HG02610 (cell line): ENCODE measurements around the gene AKAP12.
"Not testable (repeated sequence)": the region's sequence is repeated elsewhere in the genome, so short reads cannot be mapped to it uniquely, and the experiment has no call there.

ENCODE experiments used
- ATAC-seq: cut with Tn5 transposase; IDR thresholded peaks from one replicate; pipeline ENCODE4 v1.9.1; 2021; ENCODE audit warnings: mild to moderate bottlenecking, moderate library complexity; ENCODE audit not compliant: unreplicated experiment

Gene AKAP12

DNA sequence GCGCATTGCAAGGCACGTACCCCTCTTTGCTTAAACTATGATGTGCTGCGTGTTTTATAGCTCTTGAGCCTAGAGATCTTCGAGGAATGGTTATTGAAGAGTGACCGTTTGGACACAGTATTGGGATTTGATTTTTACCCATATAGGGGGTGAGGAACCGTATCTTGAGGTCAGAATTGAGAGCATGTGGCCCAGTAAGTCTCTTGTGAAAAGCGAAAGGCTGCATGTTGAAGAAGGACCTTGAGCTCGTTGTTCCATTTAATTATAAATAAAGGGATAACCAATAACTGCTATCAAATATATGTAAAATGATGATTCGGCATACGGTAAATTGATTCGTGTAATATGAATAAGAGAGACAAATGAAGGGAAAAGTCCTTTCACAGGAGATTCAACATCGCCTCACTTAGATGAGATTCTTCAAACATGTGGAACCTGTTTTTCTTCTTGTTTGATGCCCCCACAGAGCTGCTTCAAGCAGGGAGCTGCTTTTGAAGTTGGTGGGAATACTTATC is 66.6 kb downstream of the AKAP12 start:
- no peak for ATAC-seq

DNA sequence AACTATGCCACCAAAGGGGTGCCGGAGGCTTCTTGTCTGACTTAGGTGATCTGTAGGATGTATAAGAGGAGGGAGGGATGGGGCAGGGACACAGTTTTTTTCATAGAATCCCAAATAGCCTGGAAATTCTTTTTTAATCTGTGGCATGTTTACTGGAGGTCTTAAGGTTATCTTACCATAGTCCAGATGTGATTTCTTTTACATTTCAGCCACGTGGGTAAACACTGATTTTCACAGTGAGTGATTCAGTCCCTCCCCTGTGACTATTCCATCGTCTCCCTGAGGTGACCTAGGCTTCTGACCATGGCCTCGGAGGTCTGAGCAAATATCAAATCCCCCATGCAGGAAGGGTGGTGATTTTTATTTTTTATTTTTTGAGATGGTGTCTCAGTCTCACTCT is 67.7 kb downstream of the AKAP12 start:
- no peak for ATAC-seq

DNA sequence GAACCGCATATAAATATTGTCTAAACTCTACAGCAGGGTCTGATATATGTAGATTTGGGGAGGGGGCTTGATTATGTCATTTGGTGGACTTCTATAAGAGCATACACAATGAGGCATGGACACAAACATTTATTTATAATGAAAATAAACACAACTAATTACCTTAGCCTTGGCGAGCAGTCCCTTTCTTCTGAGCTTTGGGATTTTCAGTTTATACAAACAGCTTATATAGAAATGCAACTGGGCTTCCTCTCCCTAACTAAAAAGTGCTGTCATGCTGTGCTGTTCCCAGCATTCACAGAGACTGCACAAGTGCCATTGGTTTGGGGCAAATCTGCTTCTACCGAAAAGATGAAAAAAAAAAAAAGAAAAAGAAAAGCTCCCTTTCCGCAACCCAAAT is 69.9 kb downstream of the AKAP12 start:
- ATAC-seq = no peak

DNA sequence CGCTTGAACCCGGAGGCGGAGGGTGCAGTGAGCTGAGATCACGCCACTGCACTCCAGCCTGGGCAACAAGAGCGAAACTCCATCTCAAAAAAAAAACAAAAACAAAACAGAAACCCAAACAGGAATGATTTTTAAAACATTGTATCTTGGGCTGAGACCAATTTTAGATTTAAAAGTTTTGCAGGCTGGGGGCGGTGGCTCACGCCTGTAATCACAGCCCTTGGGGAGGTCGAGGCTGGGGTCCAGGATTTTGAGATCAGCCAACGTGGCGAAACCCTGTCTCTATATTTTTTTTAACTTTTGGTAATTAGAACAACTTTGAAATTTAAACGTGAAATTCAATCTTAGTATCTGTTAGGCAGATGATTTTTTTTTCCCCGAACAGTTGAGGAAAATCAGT is 70.5 kb downstream of the AKAP12 start:
- no peak for ATAC-seq

DNA sequence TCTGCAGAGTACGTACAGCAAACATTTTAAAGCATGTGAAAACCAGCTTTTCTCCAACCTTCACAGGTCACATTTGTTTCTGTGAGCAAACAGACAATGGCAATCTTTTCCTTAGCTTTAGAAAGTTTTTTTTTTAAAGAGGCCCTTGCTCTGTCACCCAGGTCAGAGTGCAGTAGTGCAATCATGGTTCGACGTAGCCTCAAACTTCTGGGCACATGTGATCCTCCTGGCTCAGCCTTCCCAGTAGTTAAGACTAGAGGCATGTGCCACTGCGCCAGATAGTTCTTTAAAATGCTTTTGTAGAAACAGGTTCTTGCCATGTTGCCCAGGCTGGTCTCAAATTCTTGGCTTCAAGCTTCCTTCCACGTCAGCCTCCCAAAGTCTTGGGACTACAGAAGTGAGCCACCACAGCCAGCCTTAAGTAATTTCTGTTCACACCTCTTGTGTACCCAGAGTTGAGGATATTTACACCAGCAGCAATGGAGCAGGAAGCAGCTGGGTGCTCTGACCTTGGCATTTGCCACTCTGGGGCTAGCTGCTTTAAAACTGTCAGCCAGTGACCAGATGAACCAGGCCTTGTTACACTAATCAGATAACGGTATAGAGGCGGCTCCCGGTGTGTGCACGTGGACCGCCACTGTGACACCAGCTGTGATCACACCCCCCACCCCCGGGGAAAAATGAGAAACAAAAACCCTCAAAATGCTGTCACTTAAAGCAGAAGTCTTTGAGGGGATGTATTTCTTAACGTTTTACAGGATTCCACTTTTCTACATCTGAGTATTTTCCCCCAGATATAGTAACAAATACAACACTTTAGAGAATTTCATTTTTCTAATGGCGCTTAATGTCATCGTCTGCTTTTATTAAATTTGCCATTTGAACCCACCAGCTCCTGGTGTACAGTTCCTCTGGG is 71.3 kb downstream of the AKAP12 start:
- ATAC-seq = no peak

DNA sequence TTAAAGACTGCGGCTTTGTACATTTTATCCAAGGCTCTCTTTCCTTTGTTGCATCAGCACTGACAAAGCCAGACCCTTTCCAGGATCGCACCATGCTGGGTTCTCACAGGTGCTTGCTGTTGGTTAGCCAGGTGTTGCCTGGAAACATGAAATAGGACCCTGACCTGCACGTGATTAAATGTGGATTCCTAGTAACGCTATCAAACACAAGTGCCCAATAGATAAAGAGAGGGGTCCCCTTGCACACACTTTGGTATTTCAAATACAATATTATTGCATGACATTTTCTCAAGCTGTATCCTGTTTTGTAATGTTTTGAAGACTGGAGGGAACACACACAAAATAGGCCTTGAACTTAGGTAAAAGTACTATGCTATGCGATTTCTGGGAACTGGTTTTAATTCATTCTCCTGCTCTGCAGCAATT is 73.3 kb downstream of the AKAP12 start:
- no peak for ATAC-seq

DNA sequence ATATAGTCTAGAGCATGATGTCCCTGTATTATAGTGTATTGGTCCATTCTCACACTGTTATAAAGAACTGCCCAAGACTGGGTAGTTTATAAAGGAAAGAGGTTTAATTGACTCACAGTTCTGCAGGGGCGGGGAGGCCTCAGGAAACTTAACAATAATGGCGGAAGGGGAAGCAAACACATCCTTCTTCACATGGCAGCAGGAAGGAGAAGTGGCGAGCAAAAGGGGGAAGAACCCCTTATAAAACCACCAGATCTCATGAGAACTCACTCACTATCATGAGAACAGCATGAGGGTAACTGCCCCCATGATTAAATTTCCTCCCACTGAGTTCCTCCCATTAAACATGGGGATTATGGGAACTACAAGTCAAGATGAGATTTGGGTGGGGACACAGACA is 75.9 kb downstream of the AKAP12 start:
- ATAC-seq = not testable (repeated sequence)

DNA sequence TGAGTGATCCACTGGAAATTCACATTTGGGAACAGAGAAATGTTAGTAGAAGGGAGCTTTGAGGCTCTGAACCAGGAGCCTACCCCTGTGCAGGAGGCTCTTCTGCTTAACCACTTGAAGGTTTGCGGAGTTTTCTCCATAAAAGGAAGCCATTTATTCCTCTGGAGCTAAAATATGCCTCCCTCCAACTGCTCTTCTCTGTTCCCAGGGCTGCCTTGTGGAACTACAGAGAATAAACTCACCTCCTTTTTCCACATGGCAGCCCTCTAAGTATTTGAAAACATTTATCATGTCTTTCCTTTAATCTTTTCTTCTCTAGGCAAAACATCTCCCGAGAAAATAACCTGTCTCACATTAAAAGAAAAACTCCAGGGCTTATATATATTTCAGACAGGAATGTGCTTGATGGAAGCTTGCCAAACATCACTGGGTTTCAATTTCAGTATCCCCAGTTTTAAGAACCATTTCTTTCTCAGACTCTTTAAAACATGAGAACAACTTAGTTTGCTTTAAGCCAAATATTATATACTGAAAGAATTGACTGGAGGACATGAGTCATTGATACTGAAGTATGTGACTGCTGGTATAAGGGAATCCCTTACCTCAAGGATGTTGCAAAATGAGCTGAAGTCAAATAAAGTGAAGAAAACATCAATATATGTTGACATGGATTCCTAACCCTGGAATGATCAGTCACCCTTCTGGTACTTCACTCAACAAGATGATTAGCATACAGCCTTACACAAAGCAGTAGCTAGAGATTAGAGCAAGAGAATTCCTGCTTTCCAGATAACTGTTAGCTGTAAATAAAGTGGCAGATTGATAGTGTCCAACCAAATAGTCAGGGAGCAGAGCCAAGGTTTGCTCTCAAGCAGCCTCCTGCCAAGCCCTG is 77.6 kb downstream of the AKAP12 start:
- no peak for ATAC-seq

DNA sequence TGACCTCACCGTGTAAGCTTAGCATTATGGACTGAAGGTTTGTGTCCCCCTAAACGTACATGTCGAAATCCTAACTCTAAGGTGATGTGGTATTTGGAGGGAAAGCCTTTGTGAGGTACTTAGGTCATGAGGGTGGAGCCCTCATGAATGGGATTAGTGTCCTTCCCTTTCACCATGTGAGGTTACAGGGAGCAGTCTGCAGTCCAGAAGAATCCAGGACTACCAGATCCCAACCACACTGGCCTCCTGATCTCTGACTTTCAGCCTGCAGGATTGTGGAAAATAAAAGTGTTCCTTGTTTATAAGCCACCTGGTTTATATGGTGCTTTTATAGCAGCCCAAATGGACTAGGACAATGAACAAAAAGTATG is 78.2 kb downstream of the AKAP12 start:
- ATAC-seq = no peak

DNA sequence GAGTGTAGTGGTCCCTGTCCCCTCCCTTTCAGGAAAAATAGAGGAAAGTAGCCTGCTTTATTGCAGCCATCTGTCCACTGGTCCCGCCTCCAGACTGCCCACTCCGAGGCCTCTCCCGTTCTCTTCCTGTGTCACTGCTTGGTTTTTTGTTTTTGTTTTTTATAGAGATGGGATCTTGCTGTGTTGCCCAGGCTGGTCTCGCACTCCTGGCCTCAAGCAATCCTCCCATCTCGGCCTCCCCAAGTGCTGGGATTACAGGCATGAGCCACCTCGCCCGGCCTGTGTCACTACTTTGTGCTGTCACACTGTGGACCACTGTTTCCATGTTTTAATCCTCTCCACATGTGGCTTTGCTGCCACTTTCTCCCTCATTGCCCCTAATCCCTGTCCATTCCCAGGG is 80.4 kb downstream of the AKAP12 start:
- no peak for ATAC-seq

DNA sequence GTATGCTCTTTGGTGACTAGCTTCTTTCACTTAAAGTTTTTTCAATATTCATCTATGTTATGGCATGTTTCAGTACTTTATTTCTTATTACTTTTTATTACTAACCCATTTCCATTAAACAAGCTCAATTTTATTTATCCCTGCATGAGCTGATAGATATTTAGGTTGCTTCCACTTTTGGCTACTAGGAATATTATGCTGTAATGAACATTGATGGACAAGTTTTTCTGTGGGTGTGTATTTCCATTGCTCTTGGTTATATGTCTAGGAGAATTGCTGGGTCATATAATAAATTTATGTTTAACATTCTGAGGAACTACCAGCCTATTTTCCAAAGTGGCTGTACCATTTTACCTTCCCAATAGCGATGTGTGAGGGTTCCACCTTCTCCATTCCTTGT is 81.7 kb downstream of the AKAP12 start:
- no peak for ATAC-seq

DNA sequence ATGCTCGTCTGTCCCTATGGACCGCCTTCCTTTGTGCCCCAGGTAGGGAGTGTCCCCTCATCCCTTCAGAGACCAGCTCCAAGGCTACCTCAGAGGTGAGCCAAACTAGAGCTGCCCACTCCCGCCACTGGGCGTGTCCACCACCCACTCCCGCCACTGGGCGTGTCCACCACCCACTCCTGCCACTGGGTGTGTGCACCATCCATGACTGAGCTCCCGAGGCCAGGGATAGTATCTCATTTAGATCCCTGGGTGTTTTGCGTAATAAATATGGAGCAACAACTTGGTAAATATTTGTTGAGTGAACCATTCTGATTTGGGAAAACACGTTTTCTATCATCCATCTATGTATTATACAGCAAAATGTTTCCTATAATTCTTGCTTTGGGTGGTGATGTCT is 82.8 kb downstream of the AKAP12 start:
- no peak for ATAC-seq

DNA sequence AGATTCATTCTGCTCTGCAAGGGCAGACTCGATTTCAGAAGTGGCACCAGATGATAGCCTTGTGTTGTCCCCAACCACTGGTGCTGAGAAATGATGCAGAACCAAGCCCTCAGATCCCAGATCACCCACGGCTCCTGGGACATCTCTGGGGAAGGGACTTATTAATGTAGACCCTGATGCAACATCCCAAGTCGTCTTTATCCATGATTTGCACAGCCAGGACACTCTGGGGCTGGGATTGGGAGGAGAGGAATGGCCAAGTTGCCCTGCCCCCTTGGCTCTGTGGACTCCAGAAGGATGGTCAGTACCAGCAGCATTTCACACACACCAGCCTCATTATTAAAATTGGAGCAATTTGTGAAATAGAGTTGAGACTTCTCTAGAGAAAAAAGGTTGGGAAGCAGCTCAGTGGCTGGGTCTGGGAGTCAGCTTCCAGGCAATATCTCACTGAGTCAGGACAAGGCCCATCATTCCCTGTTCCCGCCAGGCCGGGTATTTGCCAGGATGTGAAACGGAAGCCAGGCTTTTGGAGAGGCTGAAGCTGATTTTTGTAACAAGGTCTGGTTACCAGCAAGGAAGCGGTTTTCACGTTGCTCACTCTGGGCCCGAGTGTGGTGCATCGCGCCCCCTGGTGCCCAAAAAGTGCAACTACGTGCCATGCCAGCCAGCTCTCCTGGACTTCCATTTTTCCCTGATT is 84.2 kb downstream of the AKAP12 start:
- peak; percentile 63 for ATAC-seq

DNA sequence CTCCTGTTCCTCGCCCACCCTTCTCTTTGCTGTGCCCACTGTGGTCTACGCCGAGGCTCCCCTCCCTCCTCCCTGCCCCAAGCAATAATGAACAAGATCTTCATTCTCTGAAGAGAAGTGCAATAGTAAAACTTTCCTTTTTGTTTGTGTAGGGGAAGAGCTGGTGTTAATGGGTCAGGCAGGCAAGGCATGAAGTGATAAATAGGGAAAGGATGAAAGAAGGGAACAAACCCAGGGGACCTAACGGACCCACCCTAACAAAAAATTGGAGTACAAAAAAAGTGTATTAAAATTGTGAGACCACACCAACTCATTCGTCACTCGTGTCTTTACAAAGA is 84.7 kb downstream of the AKAP12 start:
- peak; percentile 9 for ATAC-seq

DNA sequence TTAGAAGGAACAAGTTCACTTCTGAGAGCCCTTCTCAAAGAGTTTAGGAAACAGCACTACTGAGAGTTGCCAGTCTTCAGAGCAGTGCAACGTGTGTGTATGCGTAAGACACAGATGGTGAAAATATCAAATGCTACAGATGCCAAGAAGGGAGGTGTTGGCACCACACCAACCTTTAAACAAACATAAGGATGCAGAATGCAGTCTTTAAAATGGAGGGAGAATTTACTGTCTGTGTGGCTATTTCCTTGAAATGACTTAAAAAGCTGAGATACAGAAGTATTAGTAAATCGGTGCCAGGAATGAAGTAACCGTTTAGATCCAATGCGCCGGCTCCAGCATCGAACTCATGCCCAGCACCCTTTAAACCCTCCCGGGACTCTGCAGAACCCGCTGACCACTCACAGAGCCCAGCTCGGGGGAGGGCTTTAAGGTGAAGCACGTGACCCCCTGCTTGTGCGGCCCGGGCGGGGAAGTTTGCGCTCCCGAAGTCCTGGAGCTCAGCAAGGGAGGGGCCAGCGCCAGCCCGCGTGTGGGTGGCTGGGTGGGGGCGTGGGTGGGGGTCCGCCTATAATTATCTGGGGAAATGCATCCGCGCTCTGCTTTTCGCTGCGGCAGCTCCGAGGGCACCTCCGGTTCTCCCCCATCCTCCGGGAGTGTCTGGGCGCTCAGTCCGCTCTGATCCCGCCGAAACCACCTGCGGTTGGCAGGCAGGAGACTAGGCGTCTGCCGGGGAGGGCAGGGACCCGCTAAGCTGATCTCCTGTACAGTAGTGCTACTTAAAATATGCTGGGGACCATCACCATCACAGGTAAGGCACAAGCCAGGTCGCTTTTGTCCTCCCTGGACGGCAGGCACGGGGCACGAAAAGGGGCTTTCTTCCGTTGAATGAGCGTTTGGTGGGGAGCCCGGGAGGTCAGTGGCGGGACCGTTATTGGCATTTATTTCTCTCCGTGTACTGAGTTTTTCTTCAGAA is 85.6 kb downstream of the AKAP12 start:
- no peak for ATAC-seq

DNA sequence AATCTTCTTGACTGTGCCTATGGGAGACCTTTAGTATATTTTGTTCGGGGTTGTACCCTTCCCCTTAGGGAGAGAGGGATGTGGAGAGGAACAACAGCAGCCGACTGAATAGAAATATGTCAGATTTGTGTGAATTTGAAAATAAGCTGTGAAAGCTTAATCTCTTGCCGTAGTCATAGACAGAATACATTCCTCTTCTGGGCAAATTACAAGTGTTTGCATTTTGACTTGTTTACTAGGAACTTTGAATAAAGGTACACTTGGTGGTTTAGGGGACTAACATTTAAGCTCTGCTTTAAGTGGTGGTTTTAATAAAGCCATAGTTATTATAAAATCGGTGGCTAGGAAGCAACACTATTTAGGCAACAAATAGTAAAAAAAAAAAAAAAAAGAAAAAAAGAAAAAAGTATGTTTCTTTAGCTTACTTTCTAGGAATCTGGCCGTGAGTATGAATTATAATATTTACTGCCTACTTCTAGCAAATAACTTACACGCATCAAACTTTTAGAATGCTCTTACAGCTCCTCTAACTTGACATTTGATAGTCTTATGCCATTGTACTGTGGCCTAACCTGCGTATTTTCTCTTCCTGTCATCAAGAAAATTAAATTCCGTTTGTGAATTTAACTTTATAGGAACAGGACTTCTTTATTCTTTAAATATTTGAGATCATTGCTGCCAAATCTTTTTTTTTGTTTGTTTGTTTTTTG is 86.5 kb downstream of the AKAP12 start:
- ATAC-seq = no peak

DNA sequence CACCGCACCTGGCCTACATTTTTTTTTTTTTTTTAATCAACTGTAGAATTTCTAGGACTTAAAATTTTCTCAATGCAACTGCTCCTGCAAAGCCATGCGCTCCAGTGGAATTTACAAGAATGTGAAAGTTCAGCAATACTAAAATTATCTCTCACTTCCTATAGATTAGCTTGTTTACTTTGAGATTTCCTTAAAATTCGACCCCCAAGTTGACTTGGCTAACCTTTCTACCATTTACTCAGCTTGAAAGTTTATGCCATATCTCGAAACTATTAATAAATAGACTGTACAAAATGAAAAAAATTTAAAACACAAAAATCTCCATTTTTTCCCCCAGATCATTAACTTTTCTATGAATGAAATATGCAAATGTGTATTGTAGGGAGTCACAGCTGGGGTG is 87.3 kb downstream of the AKAP12 start:
- no peak for ATAC-seq

DNA sequence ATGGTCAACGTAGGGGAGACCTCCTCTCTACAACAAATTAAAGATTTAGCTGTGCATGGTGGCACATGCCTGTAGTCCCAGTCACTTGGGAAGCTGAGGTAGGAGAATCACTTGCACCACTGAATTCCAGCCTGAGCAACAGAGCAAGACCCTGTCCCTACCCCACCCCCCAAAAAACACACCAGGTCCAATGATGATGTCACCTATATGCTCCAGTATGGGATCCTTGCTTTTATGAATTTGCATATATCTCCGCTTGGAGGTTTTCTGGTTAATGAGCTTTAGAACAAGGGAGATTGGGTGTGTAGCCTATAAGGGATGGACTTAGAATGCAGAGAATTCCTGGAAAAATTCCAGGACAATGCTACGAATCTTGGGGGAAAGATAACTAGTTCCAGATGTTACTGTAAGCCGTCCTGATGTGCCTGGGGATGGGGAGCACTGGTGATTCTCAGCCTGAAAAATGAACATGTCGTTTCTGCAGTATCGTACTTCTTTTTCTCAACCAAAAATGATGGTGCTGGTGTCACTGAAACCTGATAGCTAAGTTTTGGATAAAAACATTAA is 90.4 kb downstream of the AKAP12 start:
- no peak for ATAC-seq

DNA sequence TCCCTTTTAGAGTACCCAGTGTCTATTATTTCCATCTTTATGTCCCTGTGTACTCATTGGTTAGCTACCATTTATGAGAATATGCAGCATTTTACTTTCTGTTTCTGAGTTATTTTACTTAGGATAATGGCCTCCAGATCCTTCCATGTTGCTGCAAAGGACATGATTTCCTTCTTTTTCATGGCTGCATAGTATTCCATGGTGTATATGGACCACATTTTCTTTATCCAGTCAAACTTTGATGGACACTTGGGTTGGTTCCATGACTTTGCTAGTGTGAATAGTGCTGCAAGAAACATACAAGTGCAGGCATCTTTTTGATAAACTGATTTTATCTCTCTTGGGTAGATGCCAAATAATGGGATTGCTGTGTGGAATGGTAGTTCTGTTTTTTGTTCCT is 96.2 kb downstream of the AKAP12 start:
- no peak for ATAC-seq
